ENCODE measurements around the gene MBTPS1.

DNA sequence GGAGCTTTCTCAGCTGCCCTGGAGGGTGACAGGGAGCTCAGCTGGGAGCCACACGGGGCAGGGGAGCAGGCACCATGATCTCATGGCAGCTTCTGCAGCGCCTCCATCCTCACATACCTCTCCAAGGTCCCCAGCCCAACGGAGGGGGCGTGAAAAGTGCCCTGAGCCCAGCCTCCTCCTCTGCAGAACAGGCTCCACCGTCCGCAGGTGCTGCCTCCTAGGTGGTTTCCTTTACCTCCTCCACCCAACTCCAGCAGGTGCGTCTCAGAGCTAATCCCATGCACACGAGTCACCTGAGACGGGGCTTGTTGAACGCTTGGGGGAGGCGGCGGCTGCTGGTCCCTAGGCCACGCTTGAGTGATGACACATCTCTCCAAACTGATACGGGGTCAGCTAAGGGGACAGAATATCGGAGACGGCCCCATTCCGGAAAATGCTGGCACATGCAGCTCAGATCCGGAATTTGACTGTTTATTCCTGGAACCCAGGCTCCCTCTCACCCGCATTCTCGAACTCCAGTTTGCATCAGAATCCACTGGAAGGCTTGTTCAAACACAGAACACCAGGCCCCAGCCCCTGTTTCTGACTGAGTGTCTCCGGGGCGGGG, 73.8 kb downstream of the MBTPS1 start:
- TF ChIP-seq, protein P1, sequence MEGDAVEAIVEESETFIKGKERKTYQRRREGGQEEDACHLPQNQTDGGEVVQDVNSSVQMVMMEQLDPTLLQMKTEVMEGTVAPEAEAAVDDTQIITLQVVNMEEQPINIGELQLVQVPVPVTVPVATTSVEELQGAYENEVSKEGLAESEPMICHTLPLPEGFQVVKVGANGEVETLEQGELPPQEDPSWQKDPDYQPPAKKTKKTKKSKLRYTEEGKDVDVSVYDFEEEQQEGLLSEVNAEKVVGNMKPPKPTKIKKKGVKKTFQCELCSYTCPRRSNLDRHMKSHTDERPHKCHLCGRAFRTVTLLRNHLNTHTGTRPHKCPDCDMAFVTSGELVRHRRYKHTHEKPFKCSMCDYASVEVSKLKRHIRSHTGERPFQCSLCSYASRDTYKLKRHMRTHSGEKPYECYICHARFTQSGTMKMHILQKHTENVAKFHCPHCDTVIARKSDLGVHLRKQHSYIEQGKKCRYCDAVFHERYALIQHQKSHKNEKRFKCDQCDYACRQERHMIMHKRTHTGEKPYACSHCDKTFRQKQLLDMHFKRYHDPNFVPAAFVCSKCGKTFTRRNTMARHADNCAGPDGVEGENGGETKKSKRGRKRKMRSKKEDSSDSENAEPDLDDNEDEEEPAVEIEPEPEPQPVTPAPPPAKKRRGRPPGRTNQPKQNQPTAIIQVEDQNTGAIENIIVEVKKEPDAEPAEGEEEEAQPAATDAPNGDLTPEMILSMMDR (IDR thresholded peaks at IDR 0.05) = no peak
- no peak for TF ChIP-seq POLR2A (IDR thresholded peaks at IDR 0.05)
- no peak for TF ChIP-seq POLR2AphosphoS5 (IDR thresholded peaks at IDR 0.05)
